Measurements from ENCODE around the gene ARL15.

The ARL15 gene

DNA sequence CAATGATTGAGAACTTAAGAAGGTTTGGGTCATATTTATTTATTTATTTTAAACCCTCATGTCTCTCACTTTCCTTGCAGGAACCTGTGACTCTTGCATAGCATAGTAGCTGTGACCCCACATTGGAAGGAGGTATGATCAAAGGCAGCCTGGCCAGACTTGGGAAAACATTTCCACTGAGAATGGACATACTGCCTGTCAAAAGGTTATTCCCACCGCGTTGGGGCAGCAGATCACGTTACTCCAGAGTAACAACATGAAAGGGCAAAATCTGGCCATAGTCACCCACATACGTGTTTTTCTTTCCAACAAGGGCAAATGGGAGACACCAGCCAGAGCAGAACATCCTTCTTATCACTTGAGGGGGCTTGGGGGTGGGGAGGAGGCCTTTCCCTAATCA is 95.7 kb downstream of the ARL15 start:
- DNase-seq (ENCODE audit: low read depth in 4 of 4, low spot score in 1 of 4): no peak

GRCh38 chr5:54212331-54212730 is 98.0 kb downstream of the ARL15 start:
- no peak for DNase-seq (ENCODE audit: low read depth in 4 of 4, low spot score in 1 of 4)

DNA sequence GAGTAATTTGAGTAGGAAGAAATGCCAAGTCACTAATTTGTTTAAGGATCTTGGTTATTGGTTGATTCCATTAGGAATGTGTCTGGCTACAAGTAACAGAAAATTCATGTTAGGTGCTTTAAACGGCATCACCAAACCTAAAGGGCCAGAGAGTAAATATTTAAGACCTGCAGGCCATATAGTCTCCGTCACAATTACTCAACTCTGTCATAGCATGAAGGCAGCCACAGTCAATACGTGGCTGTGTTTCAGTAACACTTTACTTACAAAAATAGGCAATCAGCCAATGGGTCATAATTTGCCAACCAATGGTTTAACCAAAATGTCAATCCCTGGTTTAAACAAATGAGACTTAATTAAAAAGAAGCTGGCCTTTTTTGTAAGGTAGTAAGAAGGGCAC is 98.5 kb downstream of the ARL15 start:
- no peak for DNase-seq (ENCODE audit: low read depth in 4 of 4, low spot score in 1 of 4)

GRCh38 chr5:54207566-54207965 is 102.8 kb downstream of the ARL15 start:
- DNase-seq (ENCODE audit: low read depth in 4 of 4, low spot score in 1 of 4): no peak

- no peak for DNase-seq (ENCODE audit: low read depth in 4 of 4, low spot score in 1 of 4)
Observed at GRCh38 chr5:54206580-54207229, 103.7 kb downstream of the ARL15 start.

GRCh38 chr5:54205918-54206317 is 104.5 kb downstream of the ARL15 start:
- DNase-seq (ENCODE audit: low read depth in 4 of 4, low spot score in 1 of 4): no peak

- no peak for DNase-seq (ENCODE audit: low read depth in 4 of 4, low spot score in 1 of 4)
Observed at GRCh38 chr5:54205453-54205852, 104.9 kb downstream of the ARL15 start.

DNA sequence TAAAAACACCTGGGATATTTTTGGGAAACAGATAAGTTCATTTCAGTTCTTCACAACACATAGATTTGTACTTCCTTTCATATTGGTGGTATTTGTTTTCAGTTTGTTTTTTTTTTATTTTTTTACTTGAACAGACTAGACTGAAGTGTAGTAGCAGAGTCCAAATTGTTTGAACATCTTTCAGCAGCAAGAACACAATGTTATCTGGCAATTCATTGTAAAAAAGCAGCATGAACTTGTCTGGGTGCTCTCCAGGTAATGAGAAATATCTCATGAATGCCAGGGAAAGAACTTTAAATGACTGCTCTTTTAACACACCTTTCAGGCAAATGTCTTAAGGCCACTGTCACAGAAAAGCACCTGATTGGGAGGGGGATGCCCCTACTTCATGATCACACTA is 113.4 kb downstream of the ARL15 start:
- DNase-seq (ENCODE audit: low read depth in 4 of 4, low spot score in 1 of 4): no peak

DNA sequence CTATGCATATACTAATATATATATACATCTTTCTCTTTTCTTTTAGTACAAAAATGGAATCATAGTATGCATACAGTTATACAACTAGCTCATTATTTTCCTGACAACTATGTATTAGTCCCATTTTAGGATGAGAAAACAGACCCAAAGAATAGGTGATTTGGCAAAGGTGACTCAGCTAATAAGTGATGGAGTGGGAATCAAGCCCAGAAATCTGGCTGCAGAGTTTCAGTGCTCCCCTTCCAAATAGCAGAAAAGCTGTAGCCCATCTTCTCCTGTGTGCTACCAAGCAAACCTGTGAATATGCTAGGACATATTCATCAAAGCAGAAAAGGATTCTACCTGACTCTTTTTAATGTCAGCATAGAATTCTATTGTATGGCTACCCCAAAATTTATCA is 114.7 kb downstream of the ARL15 start:
- DNase-seq (ENCODE audit: low read depth in 4 of 4, low spot score in 1 of 4): no peak

DNA sequence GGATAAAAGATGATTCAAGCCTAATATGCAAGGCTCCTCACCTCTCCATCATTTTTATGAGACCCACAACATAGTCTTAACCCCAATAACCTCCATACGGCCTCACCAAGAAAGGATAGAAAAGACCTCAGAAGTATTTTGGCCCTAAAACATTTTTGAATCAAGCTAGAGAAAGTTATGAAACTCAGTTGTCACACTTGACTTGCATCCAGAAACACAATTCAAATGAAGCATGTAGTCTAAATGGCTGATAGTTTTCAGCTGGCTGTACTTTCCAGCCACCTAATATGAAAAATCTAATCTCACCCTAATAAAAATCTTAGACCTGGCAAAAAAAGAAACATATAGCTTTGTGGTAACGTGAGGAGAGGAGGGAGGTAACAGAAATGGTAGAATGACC is 116.1 kb downstream of the ARL15 start:
- DNase-seq (ENCODE audit: low read depth in 4 of 4, low spot score in 1 of 4): no peak

DNA sequence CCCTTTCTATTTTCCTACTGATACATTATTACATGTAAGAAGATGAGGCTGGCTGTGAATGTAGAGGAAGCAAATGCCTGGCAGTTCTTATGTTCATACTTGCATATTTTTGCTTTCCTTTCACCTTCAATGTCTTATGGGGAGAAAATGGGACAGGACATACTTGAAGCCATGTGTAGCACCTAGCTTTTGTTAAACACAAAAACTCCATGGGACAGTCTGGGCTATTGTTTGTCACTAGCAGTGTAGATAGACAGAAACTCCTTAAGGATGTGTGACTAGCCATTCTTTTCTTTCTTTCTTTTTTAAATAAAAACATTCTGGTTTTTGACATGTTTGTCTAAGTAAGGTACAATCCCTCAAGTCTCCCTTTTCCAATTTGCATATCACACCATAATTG is 122.7 kb downstream of the ARL15 start:
- no peak for DNase-seq (ENCODE audit: low read depth in 4 of 4, low spot score in 1 of 4)

GRCh38 chr5:54186912-54187445 is 123.4 kb downstream of the ARL15 start:
- DNase-seq (ENCODE audit: low read depth in 4 of 4, low spot score in 1 of 4): no peak

DNA sequence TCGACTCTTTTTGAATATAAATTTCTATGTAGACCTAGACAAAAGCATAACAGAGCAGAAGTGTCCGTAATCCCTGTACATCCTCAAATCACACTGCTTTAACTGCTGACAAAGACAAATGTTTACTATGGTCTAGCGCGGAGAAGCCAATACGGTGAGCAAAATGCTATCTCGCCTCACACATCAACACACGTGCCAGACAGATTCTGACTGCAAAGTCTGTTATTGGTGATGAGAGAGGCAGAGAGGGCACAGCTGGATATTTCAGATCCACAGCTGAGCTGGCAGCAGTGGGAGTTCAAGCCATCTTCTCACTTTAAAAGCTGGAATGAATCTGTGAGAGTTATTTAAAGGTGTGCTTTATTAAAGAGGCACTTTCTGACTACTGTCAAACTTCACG is 124.3 kb downstream of the ARL15 start:
- DNase-seq (ENCODE audit: low read depth in 4 of 4, low spot score in 1 of 4): no peak

DNA sequence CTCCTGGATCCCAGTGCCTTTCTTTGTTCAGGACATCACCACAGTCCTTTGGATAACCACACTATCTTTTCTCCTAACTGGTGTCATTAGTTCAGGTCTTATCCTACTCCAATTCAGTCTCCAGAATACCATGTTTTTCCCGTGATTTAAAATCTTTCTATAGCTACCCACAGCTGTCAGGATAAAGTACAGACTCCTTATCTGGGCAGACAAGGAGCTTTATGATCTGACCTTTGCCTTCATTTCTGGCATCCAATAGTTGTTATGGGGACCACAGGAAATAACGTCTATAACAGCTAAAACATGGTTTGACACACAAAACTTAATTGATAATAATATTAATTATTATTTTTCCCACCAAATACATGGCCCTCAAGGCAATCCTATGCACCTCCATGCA is 125.6 kb downstream of the ARL15 start:
- DNase-seq (ENCODE audit: low read depth in 4 of 4, low spot score in 1 of 4): no peak

GRCh38 chr5:54180630-54181031 is 129.7 kb downstream of the ARL15 start:
- no peak for DNase-seq (ENCODE audit: low read depth in 4 of 4, low spot score in 1 of 4)

GRCh38 chr5:54178991-54179390 is 131.4 kb downstream of the ARL15 start:
- no peak for DNase-seq (ENCODE audit: low read depth in 4 of 4, low spot score in 1 of 4)

GRCh38 chr5:54178207-54178606 is 132.2 kb downstream of the ARL15 start:
- no peak for DNase-seq (ENCODE audit: low read depth in 4 of 4, low spot score in 1 of 4)

- no peak for DNase-seq (ENCODE audit: low read depth in 4 of 4, low spot score in 1 of 4)
Observed at GRCh38 chr5:54177058-54177457, 133.3 kb downstream of the ARL15 start.

DNA sequence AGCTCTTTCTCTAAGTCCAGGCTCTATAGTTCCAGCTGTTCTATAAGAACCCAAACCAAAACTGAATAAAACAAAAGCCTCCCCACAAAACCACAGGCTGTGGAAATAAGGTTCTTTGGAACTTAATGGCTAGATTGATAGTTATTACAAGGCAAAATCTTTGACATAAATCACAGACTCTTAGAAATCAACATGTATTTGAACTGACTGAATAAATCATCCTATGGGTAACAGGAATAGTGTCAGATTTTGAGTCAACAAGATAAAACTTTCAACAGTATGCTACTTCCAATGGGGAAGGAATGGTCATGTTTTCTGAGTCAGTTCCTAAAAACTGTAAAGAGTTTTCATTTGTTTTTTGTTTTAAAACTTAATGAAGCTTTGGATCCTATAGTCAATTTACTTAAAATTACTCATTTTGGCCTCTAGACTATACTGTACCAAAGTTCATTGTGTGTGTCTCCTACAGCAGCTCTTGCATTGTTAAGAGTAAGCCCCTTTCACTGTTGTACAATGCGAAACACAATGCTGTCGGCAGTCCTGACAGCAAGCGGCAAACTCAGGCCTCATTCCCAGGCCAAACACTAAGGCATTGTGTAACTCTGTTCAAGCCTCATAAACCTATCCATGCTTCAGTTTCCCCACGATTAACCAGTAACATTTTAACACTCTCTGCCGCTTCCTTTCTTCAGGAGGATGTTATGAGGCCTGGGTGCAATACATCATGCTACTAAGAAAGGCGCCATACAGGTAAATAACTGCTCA is 134.1 kb downstream of the ARL15 start:
- no peak for DNase-seq (ENCODE audit: low read depth in 4 of 4, low spot score in 1 of 4)

GRCh38 chr5:54173251-54173650 is 137.1 kb downstream of the ARL15 start:
- DNase-seq (ENCODE audit: low read depth in 4 of 4, low spot score in 1 of 4): no peak

DNA sequence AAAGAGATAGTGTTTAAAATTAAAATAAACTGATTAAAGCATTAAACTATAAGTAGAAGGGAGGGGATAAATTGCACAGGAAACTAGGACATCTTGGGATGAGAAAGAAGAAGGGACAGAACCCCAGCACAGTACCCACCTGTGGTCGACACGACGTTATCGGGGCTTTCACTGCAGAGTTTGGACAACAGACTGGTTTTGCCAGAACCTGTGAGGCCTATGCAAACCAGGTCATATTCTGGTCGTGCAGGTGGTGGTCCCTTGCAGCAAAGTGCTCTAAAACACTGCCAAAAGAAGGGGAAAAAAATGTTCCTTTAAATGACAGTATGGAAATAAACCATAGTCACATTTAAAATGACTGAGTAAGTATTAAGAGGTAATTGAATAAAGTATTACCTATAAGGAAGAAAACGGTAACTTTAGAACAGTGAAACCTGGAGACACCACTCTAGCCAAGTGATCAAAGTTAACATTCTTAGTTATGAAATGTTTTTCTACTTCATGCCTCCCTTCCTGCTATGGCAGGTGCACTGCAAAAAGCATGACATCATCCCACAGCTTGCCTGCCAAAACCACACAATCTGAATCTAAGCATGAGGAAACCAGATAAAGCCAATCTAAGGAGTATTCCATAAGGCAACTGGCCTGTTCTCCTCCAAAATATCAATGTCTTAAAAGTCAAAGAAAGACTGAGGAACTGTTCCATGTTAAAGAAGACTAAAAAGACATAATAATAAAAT is 138.6 kb downstream of the ARL15 start:
- DNase-seq (ENCODE audit: low read depth in 4 of 4, low spot score in 1 of 4): no peak

- DNase-seq (ENCODE audit: low read depth in 4 of 4, low spot score in 1 of 4): no peak
Observed at GRCh38 chr5:54165687-54166086, 144.7 kb downstream of the ARL15 start.

Data from stimulated activated CD4-positive, alpha-beta T cell treated with anti-CD3 and anti-CD28 coated beads, Interleukin-1b, Interleukin-23, amount 100 ng/mL, for 24 hours (primary cell).